Loucy (cell line): Measurements from ENCODE around the gene FGF14.

Experiments used
- EZH2phosphoT487 ChIP-seq: fragments of 200-600 bp; IDR thresholded peaks from 2 replicates; pipeline ENCODE4 v1.6.1; 2018; ENCODE audit warnings: antibody characterized with exemption, mild to moderate bottlenecking, moderate library complexity, borderline replicate concordance
- TF ChIP-seq, protein P1 (sequence below): fragments of 200-600 bp; sonication (generic); conservative IDR thresholded peaks from 2 replicates; pipeline ENCODE4 v1.5.1; 2014; ENCODE audit warnings: mild to moderate bottlenecking, antibody characterized with exemption, low read length

DNA sequence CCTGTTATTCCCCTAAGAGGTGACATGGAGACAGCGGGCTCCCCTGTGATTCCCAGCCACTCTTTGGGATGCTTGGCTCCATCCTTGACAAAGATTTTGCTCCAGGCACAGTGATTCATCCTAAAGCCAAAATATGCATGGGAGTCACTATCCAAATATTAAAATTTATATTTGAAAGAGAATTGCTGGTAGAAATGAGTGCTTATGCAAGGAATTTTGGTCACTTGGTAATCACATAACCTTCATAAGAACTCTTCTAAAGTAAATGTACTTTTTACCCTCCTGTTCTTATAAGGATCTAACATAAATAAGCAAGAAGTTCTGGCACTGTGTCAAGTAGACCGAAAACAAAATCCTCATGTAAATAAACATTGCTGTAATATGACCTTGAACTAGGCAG is 563.5 kb downstream of the FGF14 start:
- TF ChIP-seq, protein P1, sequence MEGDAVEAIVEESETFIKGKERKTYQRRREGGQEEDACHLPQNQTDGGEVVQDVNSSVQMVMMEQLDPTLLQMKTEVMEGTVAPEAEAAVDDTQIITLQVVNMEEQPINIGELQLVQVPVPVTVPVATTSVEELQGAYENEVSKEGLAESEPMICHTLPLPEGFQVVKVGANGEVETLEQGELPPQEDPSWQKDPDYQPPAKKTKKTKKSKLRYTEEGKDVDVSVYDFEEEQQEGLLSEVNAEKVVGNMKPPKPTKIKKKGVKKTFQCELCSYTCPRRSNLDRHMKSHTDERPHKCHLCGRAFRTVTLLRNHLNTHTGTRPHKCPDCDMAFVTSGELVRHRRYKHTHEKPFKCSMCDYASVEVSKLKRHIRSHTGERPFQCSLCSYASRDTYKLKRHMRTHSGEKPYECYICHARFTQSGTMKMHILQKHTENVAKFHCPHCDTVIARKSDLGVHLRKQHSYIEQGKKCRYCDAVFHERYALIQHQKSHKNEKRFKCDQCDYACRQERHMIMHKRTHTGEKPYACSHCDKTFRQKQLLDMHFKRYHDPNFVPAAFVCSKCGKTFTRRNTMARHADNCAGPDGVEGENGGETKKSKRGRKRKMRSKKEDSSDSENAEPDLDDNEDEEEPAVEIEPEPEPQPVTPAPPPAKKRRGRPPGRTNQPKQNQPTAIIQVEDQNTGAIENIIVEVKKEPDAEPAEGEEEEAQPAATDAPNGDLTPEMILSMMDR, result no peak
- no peak for TF ChIP-seq EZH2phosphoT487
